Ovary (tissue), 9 donors: ENCODE data around the gene TLDC2. TPM values are rescaled to one million over a fixed set of nuclear protein-coding genes. Genes with fewer than 3 reads are reported as not detected.

Source experiments
- DNase-seq, 5 donors: peaks; one replicate each; pipeline ENCODE4 v3.0.0-alpha.2; 2019 to 2020
- H3K27ac ChIP-seq, 2 donors: fragments of 200-600 bp; one replicate each; pipeline versions ENCODE4 v1.5.1 to v1.8.0; 2019 to 2022
- H3K27me3 ChIP-seq: fragments of 200-600 bp; one replicate; pipeline ENCODE4 v1.8.0; 2022
- H3K36me3 ChIP-seq: fragments of 200-600 bp; sonication (generic); one replicate; pipeline ENCODE4 v1.5.1; 2019
- H3K4me1 ChIP-seq: one replicate; pipeline ENCODE4 v1.8.1; 2013; ENCODE audit warnings: mild to moderate bottlenecking, moderate library complexity; ENCODE audit not compliant: insufficient read depth
- H3K4me3 ChIP-seq: fragments of 200-600 bp; sonication (generic); one replicate; pipeline ENCODE4 v1.5.1; 2017
- H3K9me3 ChIP-seq, 2 donors: fragments of 200-600 bp in 1 of 2; sonication (generic) in 1 of 2; one replicate each; pipeline versions ENCODE4 v1.5.1 to v1.8.1; 2013 to 2019; ENCODE audit warnings: mild to moderate bottlenecking in 1 of 2, moderate library complexity in 1 of 2
- CTCF ChIP-seq, 3 donors: fragments of 450-650 bp in 2 of 3; fragments of 200-600 bp in 1 of 3; IDR thresholded peaks; one replicate each; pipeline versions ENCODE4 v1.5.1 to v1.8.0; 2016 to 2022; ENCODE audit warnings: antibody characterized with exemption in 3 of 3, mild to moderate bottlenecking in 1 of 3
- EP300 ChIP-seq: sonication (generic); formaldehyde crosslinking; IDR thresholded peaks from one replicate; pipeline ENCODE4 v1.6.1; 2017; ENCODE audit warnings: antibody characterized with exemption
- POLR2A ChIP-seq: fragments of 450-650 bp; IDR thresholded peaks from one replicate; pipeline ENCODE4 v1.6.1; 2017; ENCODE audit warnings: antibody characterized with exemption, mild to moderate bottlenecking, moderate library complexity
- WGBS, 3 donors: extraction: QIAGEN DNeasy Blood & Tissue Kit in 1 of 3; methylation state at CpG; one replicate each; pipeline versions ENCODE4 v1.1.5 to v1.1.7; 2013 to 2017; 5-methylcytosine and 5-hydroxymethylcytosine counted together
- intact Hi-C, 4 donors: fragments of 100-400 bp; cut with DNase I; formaldehyde crosslinking; loops; one replicate each; pipeline versions ENCODE4 v1.11.0 to v1.15.1; 2022 to 2023
- polyA plus RNA-seq, 2 donors: library from polyadenylated mRNA; stranded (reverse); fragments of 200-250 nt in 1 of 2; fragments of 350-450 nt in 1 of 2; fragmentation: Illumina TruSeq in 1 of 2; extraction: RNeasy Lipid Tissue Mini Kit (QIAGEN cat#74804) in 1 of 2; gene quantifications; one replicate each; pipeline ENCODE4 v1.2.3, GENCODE V29; 2013 to 2014
- total RNA-seq, 7 donors: library from RNA; depleted of rRNA in 2 of 7; stranded (reverse); fragments of >200 nt in 2 of 7; fragmentation: NEBNext Ultra II Directional in 3 of 7; extraction: Animal tissue kit (Norgen Biotek cat#: 25700) in 3 of 7; gene quantifications; one replicate each; pipeline versions ENCODE4 v1.1.0 to v1.2.4, GENCODE V29; 2016 to 2023
- donor health status: DM: no; HTN: no; CAD: no; lungs with moderate emphysema.
- donor health status: DM: no; HTN: no; CAD: no.
- donor health status: Bipolar disorder and iron deficiency.
- donor health status: DM: yes; HTN: yes; CAD: no.
- donor health status: DM: no; HTN: no; CAD: no.
- donor health status: DM: yes; HTN: yes; CAD: no.

The TLDC2 gene
- total and polyA plus RNA-seq, 9 donors: 0.10 to 0.95 (median 0.33) TPM; not detected in 4

GRCh38 chr20:36830791-36831691 is 44.9 kb upstream of the TLDC2 start:
- intact Hi-C loops: no loop called here
- Histone ChIP-seq H3K9me3 (no peaks in the 10 kb centered on the region), H3K4me3 (no peak overlapping the region), H3K27ac (peak overlapping the region; percentile 65 to 74), H3K36me3 (no peaks in the 10 kb centered on the region), H3K27me3 (no peaks in the 10 kb centered on the region), H3K4me1 (peaks cover 37% of the 10 kb centered on the region)
- WGBS, 3 donors: 14 to 28% (median 23%) methylated on average over 11 of the region's 11 CpGs
- TF ChIP-seq EP300 (no peak), CTCF (IDR thresholded peaks at IDR 0.05) (peak in 1 of 3 donors; percentile 45), POLR2A (no peak)
- DNase-seq: peak; percentile 61 to 75 (median 68)

- intact Hi-C loops: no loop called here
- H3K4me1 ChIP-seq: peaks cover 34% of the 10 kb centered on the region
Observed at GRCh38 chr20:36832791-36833190, 43.1 kb upstream of the TLDC2 start.

GRCh38 chr20:36833275-36834020 is 42.5 kb upstream of the TLDC2 start:
- Histone ChIP-seq H3K4me3 (no peak overlapping the region), H3K36me3 (no peaks in the 10 kb centered on the region), H3K4me1 (peaks cover 29% of the 10 kb centered on the region), H3K27me3 (no peaks in the 10 kb centered on the region), H3K9me3 (no peaks in the 10 kb centered on the region), H3K27ac (peak overlapping the region; percentile 74 to 80)
- TF ChIP-seq POLR2A (no peak), CTCF (IDR thresholded peaks at IDR 0.05) (no peak), EP300 (no peak)
- intact Hi-C loops: no loop called here
- 34 to 43% (median 38%) methylated on average over 19 of the region's 19 CpGs for WGBS, 3 donors
- DNase-seq: peak; percentile 66 to 72 (median 70)

More at GRCh38 chr20:36832791-36833190, 43.1 kb upstream of the TLDC2 start:
- no peak for DNase-seq
- H3K36me3 ChIP-seq: no peaks in the 10 kb centered on the region
- TF ChIP-seq POLR2A (no peak), CTCF (IDR thresholded peaks at IDR 0.05) (no peak), EP300 (no peak)
- H3K9me3 ChIP-seq: no peaks in the 10 kb centered on the region
- WGBS, 3 donors: 21 to 29% (median 22%) methylated on average over 7 of the region's 7 CpGs
- H3K4me3 ChIP-seq: no peak overlapping the region
- peak overlapping the region; percentile 74 to 80 for H3K27ac ChIP-seq
- H3K27me3 ChIP-seq: no peaks in the 10 kb centered on the region

- no peaks in the 10 kb centered on the region for H3K36me3 ChIP-seq
- DNase-seq: no peak
- intact Hi-C loops: loop anchor here in 1 of 4 donors (5.0 kb wide), 1 partner anchor 957 kb away; no protein-coding TSS in a partner anchor
- TF ChIP-seq CTCF (IDR thresholded peaks at IDR 0.05) (no peak), POLR2A (no peak), EP300 (no peak)
- peak overlapping the region; percentile 74 for H3K27ac ChIP-seq
- no peaks in the 10 kb centered on the region for H3K27me3 ChIP-seq
- 40 to 56% (median 41%) methylated on average over 5 of the region's 5 CpGs for WGBS, 3 donors
- peaks cover 29% of the 10 kb centered on the region for H3K4me1 ChIP-seq
- H3K4me3 ChIP-seq: no peak overlapping the region
- H3K9me3 ChIP-seq: no peaks in the 10 kb centered on the region
Observed at GRCh38 chr20:36835025-36835424, 40.9 kb upstream of the TLDC2 start.
